H9 (cell line): ENCODE measurements around the gene LHPP. TPM values are rescaled to one million over a fixed set of nuclear protein-coding genes. Genes with fewer than 3 reads are reported as not detected.

ENCODE experiments used
- DNase-seq: peaks from one replicate; pipeline ENCODE4 v3.0.0-alpha.2; 2017
- H2AFZ ChIP-seq: one replicate; pipeline ENCODE4 v1.6.1; 2013; ENCODE audit warnings: mild to moderate bottlenecking, low read length, control low read depth, moderate library complexity
- H2AK5ac ChIP-seq: 2 replicates; pipeline ENCODE4 v1.6.1; 2013; ENCODE audit warnings: low read length, control low read depth, mixed read lengths; ENCODE audit not compliant: insufficient read length
- H2BK120ac ChIP-seq: one replicate; pipeline ENCODE4 v1.6.1; 2013; ENCODE audit warnings: low read depth, mild to moderate bottlenecking, low read length, control low read depth, inconsistent platforms; ENCODE audit not compliant: poor library complexity, severe bottlenecking
- H2BK12ac ChIP-seq: 2 replicates; pipeline ENCODE4 v1.6.1; 2013; ENCODE audit warnings: low read length, control low read depth, mixed read lengths, low read depth; ENCODE audit not compliant: insufficient read length
- H2BK15ac ChIP-seq: 2 replicates; pipeline ENCODE4 v1.6.1; 2013; ENCODE audit warnings: low read depth, low read length, control low read depth
- H2BK20ac ChIP-seq: one replicate; pipeline ENCODE4 v1.6.1; 2013; ENCODE audit warnings: low read depth, mild to moderate bottlenecking, low read length, control low read depth, inconsistent platforms; ENCODE audit not compliant: poor library complexity, severe bottlenecking
- H2BK5ac ChIP-seq: 2 replicates; pipeline ENCODE4 v1.6.1; 2013; ENCODE audit warnings: low read length, control low read depth, mixed read lengths; ENCODE audit not compliant: insufficient read length
- H3K14ac ChIP-seq: 2 replicates; pipeline ENCODE4 v1.6.1; 2013; ENCODE audit warnings: low read length, control low read depth; ENCODE audit not compliant: insufficient read depth
- H3K18ac ChIP-seq: 2 replicates; pipeline ENCODE4 v1.6.1; 2013; ENCODE audit warnings: low read depth, mild to moderate bottlenecking, mixed read lengths, low read length, control low read depth; ENCODE audit not compliant: insufficient read length
- H3K23ac ChIP-seq: 2 replicates; pipeline ENCODE4 v1.6.1; 2013; ENCODE audit warnings: low read length, control low read depth, mixed read lengths, low read depth; ENCODE audit not compliant: insufficient read length
- H3K23me2 ChIP-seq: 2 replicates; pipeline ENCODE4 v1.6.1; 2013; ENCODE audit warnings: low read depth, mild to moderate bottlenecking, mixed read lengths, low read length, control low read depth; ENCODE audit not compliant: insufficient read length, poor library complexity, severe bottlenecking
- H3K27ac ChIP-seq: 2 replicates; pipeline ENCODE4 v1.5.1; 2013; ENCODE audit warnings: low read length, control low read depth, mixed read lengths, low read depth; ENCODE audit not compliant: insufficient read length
- H3K27me3 ChIP-seq: 2 replicates; pipeline ENCODE4 v1.6.1; 2013; ENCODE audit warnings: low read length, control low read depth, inconsistent platforms; ENCODE audit not compliant: insufficient read depth
- H3K4ac ChIP-seq: 2 replicates; pipeline ENCODE4 v1.6.1; 2013; ENCODE audit warnings: low read depth, mild to moderate bottlenecking, control low read depth, inconsistent platforms, low read length, moderate library complexity
- H3K4me1 ChIP-seq: 2 replicates; pipeline ENCODE4 v1.6.1; 2013; ENCODE audit warnings: low read length, control low read depth, inconsistent platforms; ENCODE audit not compliant: insufficient read depth
- H3K4me2 ChIP-seq: 2 replicates; pipeline ENCODE4 v1.6.1; 2013; ENCODE audit warnings: low read length, control low read depth, mixed read lengths; ENCODE audit not compliant: insufficient read length, insufficient read depth
- H3K56ac ChIP-seq: 2 replicates; pipeline ENCODE4 v1.6.1; 2013; ENCODE audit warnings: low read depth, mild to moderate bottlenecking, mixed read lengths, low read length, control low read depth; ENCODE audit not compliant: insufficient read length
- H3K79me1 ChIP-seq: 2 replicates; pipeline ENCODE4 v1.6.1; 2013; ENCODE audit warnings: low read depth, mild to moderate bottlenecking, moderate library complexity, low read length, control low read depth, inconsistent platforms; ENCODE audit not compliant: insufficient read depth, poor library complexity, severe bottlenecking
- H3K79me2 ChIP-seq: 2 replicates; pipeline ENCODE4 v1.6.1; 2013; ENCODE audit warnings: low read length, control low read depth, inconsistent platforms; ENCODE audit not compliant: insufficient read depth
- H3K9ac ChIP-seq: 2 replicates; pipeline ENCODE4 v1.6.1; 2013; ENCODE audit warnings: low read length, control low read depth, mixed read lengths; ENCODE audit not compliant: insufficient read length; ENCODE audit errors: extremely low read depth
- H3K9me3 ChIP-seq: one replicate; pipeline ENCODE4 v1.6.1; 2013; ENCODE audit warnings: low read depth, low read length, inconsistent platforms; ENCODE audit not compliant: control insufficient read depth
- H3T11ph ChIP-seq: one replicate; pipeline ENCODE4 v1.6.1; 2013; ENCODE audit warnings: mild to moderate bottlenecking, low read length, control low read depth, inconsistent platforms
- H4K20me1 ChIP-seq: one replicate; pipeline ENCODE4 v1.6.1; 2013; ENCODE audit not compliant: control insufficient read depth, insufficient read length, insufficient read depth
- H4K5ac ChIP-seq: 2 replicates; pipeline ENCODE4 v1.6.1; 2013; ENCODE audit warnings: low read depth, mild to moderate bottlenecking, mixed read lengths, low read length, control low read depth; ENCODE audit not compliant: insufficient read length
- H4K8ac ChIP-seq: replicated peaks from 2 replicates; pipeline ENCODE4 v1.6.1; 2013; ENCODE audit warnings: low read length, control low read depth, mixed read lengths, low read depth; ENCODE audit not compliant: insufficient read length
- H4K91ac ChIP-seq: 2 replicates; pipeline ENCODE4 v1.6.1; 2013; ENCODE audit warnings: low read depth, mild to moderate bottlenecking, moderate library complexity, mixed read lengths, low read length, control low read depth; ENCODE audit not compliant: insufficient read length
- H3K27ac Mint-ChIP-seq, 3 experiments: 2 replicates in 2 of 3; 3 replicates in 1 of 3; pipeline ENCODE4 v1.8.0; 2020 to 2021; ENCODE audit warnings: mixed read lengths in 3 of 3, mild to moderate bottlenecking in 1 of 3, moderate library complexity in 1 of 3
- H3K27me3 Mint-ChIP-seq: 2 replicates; pipeline ENCODE4 v1.8.0; 2021; ENCODE audit warnings: low read depth, mild to moderate bottlenecking, moderate library complexity, mixed read lengths
- H3K36me3 Mint-ChIP-seq, 3 experiments: 2 replicates in 2 of 3; 3 replicates in 1 of 3; pipeline ENCODE4 v1.8.0; 2020 to 2021; ENCODE audit warnings: low read depth in 3 of 3, mixed read lengths in 3 of 3; ENCODE audit not compliant: insufficient read depth in 1 of 3
- H3K4me1 Mint-ChIP-seq, 2 experiments: 2 replicates each; pipeline ENCODE4 v1.8.0; 2020; ENCODE audit warnings: mixed read lengths in 2 of 2
- H3K4me3 Mint-ChIP-seq, 2 experiments: 2 replicates in 1 of 2; 3 replicates in 1 of 2; pipeline ENCODE4 v1.8.0; 2020 to 2021; ENCODE audit warnings: mild to moderate bottlenecking in 2 of 2, mixed read lengths in 2 of 2, moderate library complexity in 1 of 2
- H3K9me3 Mint-ChIP-seq, 2 experiments: 2 replicates in 1 of 2; 3 replicates in 1 of 2; pipeline ENCODE4 v1.8.0; 2020; ENCODE audit warnings: mild to moderate bottlenecking in 2 of 2, mixed read lengths in 2 of 2, moderate library complexity in 1 of 2
- WGBS: extraction: QIAGEN DNeasy Blood & Tissue Kit; methylation state at CpG from one replicate; pipeline ENCODE4 v1.1.7; 2013; ENCODE audit warnings: missing lambda C conversion rate, low lambda C conversion rate, mixed read lengths; ENCODE audit not compliant: insufficient read length; ENCODE audit errors: extremely low coverage; 5-methylcytosine and 5-hydroxymethylcytosine counted together
- total RNA-seq: library from RNA; stranded (reverse); gene quantifications from 2 replicates; pipeline ENCODE4 v1.2.1, GENCODE V29; 2021
- TF ChIP-seq, protein P1 (sequence below): fragments of 200-600 bp; sonication (generic); conservative IDR thresholded peaks from 3 replicates; pipeline ENCODE4 v1.8.0; 2021; ENCODE audit warnings: antibody characterized with exemption, mild to moderate bottlenecking

The LHPP gene
- total RNA-seq, 1 experiment from 2014 or later = 29.6 TPM

DNA sequence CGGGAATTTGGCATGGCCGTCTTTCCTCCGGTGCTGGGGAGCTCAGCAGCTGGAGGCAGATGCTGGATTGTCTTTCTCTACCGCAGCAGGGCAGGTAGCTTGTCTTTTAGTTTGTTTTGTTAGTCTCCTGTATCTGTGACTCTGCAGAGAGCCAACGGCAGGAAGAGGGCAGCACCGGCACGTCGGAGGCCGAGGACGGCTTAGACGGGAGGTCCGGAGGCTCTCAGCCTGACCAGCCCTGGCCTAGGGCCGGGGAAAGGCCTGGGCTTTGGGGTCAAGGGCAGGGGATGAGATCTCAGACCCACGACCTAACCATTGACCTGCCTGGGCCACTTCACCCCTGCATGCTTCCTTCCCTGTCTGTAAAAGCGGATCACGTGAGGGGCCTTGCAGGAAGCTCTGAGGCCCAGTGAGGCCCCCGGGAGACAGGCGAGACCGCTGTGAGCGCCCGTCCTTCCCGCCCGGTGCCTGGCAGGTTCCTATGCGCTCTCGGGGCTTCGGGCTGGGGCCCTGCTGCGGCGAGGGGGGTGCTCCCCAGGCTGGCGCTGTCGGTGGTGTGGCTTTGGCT, 72.7 kb downstream of the LHPP start:
- Mint-ChIP-seq H3K36me3 (no peaks in the 10 kb centered on the region), H3K9me3 (no peaks in the 10 kb centered on the region), H3K27ac (0 out of 7 replicates have a peak overlapping the region, but pooled peaks of 1 of the 3 experiments have one; percentile 14), H3K4me1 (peaks cover 19 to 24% of the 10 kb centered on the region in 2 experiments), H3K27me3 (no peaks in the 10 kb centered on the region; the same call in 1 of the 2 replicates), H3K4me3 (no peak overlapping the region)
- Histone ChIP-seq H3K9me3 (no peaks in the 10 kb centered on the region), H3K14ac (no peak overlapping the region), H2AK5ac (no peak overlapping the region), H3K56ac (no peak overlapping the region), H2BK120ac (no peak overlapping the region), H4K5ac (no peak overlapping the region), H2BK20ac (no peak overlapping the region), H3K18ac (no peak overlapping the region), H3K4ac (no peak overlapping the region), H3K79me1 (no peaks in the 10 kb centered on the region), H3K79me2 (no peaks in the 10 kb centered on the region), H3K23ac (no peak overlapping the region), H3K27ac (no peak overlapping the region), H3T11ph (no peak overlapping the region), H4K91ac (no peak overlapping the region), H2AFZ (no peak overlapping the region), H3K9ac (no peak overlapping the region), H3K4me2 (no peak overlapping the region), H2BK15ac (no peak overlapping the region), H2BK12ac (no peak overlapping the region), H4K8ac (no peak overlapping the region), H2BK5ac (no peak overlapping the region), H3K27me3 (no peaks in the 10 kb centered on the region), H3K23me2 (no peaks in the 10 kb centered on the region), H3K4me1 (peaks cover 2% of the 10 kb centered on the region; the same call in 1 of the 2 replicates), H4K20me1 (peaks cover 3% of the 10 kb centered on the region)
- WGBS = no CpG with 5 or more reads among the region's 30 CpGs
- DNase-seq = peak; percentile 69
- TF ChIP-seq, protein P1, sequence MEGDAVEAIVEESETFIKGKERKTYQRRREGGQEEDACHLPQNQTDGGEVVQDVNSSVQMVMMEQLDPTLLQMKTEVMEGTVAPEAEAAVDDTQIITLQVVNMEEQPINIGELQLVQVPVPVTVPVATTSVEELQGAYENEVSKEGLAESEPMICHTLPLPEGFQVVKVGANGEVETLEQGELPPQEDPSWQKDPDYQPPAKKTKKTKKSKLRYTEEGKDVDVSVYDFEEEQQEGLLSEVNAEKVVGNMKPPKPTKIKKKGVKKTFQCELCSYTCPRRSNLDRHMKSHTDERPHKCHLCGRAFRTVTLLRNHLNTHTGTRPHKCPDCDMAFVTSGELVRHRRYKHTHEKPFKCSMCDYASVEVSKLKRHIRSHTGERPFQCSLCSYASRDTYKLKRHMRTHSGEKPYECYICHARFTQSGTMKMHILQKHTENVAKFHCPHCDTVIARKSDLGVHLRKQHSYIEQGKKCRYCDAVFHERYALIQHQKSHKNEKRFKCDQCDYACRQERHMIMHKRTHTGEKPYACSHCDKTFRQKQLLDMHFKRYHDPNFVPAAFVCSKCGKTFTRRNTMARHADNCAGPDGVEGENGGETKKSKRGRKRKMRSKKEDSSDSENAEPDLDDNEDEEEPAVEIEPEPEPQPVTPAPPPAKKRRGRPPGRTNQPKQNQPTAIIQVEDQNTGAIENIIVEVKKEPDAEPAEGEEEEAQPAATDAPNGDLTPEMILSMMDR = peak; percentile 52
